ENCODE data around the gene ZRANB1. TPM values are rescaled to one million over a fixed set of nuclear protein-coding genes. Genes with fewer than 3 reads are reported as not detected.

Gene ZRANB1
- total RNA-seq, 1 donor from 2014 or later: 15.0 TPM

DNA sequence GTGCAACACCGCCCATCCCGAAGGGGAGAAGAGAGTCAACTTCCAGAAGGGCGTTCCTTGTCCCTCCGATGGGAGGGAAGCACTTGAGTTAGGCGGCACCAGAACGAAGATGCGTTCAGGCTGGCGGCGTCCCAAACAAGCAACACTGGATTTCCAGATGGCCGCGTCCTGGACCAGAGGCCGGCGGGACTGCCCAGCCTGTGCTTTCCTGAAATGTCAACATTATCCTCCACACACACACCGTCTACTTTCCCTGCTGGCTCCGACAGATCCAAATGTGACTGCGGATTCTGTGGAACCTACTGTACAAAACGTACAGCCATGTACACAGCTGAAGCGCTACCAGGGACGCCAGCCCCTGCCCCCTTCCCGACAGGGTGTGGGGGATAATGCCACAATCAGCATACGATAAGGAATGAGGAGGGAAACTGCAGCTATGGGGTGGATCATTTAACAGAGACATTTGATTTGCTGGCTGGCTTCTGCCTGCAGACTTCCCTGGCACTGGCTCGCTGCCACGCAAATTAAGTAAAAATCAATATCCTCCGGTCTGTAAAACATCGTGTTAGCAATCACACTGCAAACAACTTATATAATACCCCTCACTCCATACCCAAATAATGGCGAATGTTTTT is 82.1 kb downstream of the ZRANB1 start:
- Histone ChIP-seq H3K36me3 (ENCODE audit: control insufficient read depth, insufficient read depth, low read length) (peaks cover 1% of the 10 kb centered on the region), H3K27me3 (ENCODE audit: control insufficient read depth, insufficient read depth, low read length) (no peaks in the 10 kb centered on the region), H3K4me3 (ENCODE audit: low read depth, low read length) (no peak overlapping the region)
- TF ChIP-seq, protein P1, sequence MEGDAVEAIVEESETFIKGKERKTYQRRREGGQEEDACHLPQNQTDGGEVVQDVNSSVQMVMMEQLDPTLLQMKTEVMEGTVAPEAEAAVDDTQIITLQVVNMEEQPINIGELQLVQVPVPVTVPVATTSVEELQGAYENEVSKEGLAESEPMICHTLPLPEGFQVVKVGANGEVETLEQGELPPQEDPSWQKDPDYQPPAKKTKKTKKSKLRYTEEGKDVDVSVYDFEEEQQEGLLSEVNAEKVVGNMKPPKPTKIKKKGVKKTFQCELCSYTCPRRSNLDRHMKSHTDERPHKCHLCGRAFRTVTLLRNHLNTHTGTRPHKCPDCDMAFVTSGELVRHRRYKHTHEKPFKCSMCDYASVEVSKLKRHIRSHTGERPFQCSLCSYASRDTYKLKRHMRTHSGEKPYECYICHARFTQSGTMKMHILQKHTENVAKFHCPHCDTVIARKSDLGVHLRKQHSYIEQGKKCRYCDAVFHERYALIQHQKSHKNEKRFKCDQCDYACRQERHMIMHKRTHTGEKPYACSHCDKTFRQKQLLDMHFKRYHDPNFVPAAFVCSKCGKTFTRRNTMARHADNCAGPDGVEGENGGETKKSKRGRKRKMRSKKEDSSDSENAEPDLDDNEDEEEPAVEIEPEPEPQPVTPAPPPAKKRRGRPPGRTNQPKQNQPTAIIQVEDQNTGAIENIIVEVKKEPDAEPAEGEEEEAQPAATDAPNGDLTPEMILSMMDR (IDR thresholded peaks at IDR 0.05; ENCODE audit: insufficient read depth, low read length, poor library complexity, severe bottlenecking): no peak
- no peak for DNase-seq (ENCODE audit: low read depth)

DNA sequence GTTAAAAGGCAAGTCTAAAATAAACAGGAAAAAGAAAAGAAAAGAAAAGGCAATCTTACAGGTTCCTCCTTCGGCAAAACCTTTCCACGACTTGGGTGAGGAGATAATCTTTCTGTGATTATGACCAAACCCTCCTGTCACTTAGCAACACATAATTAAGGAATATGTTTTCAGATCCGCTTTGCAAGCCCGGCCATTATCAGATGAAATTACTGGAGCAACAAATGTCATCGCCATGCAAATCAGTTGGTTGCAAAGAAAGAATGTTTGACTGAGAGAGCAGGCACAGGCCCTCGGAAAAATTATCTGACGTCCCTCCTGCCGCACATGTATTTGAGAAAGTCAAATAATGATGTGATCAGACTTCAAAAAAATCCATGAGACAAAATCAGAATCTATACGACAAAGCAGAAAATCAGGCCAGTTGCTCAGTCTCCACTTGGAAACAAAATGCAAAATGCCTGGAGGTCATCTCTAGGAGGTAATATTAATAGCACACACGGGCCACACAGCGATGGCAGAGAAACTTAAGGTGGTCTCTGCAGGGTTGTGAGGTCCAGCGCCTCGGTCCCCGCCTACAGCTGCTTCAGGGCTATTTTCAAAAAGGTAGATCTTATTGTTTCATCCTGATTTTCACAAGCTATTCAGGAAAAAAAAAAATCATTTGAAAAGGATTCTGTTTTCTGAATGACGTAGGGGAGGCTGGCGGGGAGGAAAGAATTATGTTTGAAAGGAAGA is 82.7 kb downstream of the ZRANB1 start:
- TF ChIP-seq, protein P1 (IDR thresholded peaks at IDR 0.05; ENCODE audit: insufficient read depth, low read length, poor library complexity, severe bottlenecking): no peak
- no peaks in the 10 kb centered on the region for H3K27me3 ChIP-seq (ENCODE audit: control insufficient read depth, insufficient read depth, low read length)
- no peak overlapping the region for H3K4me3 ChIP-seq (ENCODE audit: low read depth, low read length)
- DNase-seq (ENCODE audit: low read depth): no peak
- peaks cover 1% of the 10 kb centered on the region for H3K36me3 ChIP-seq (ENCODE audit: control insufficient read depth, insufficient read depth, low read length)

DNA sequence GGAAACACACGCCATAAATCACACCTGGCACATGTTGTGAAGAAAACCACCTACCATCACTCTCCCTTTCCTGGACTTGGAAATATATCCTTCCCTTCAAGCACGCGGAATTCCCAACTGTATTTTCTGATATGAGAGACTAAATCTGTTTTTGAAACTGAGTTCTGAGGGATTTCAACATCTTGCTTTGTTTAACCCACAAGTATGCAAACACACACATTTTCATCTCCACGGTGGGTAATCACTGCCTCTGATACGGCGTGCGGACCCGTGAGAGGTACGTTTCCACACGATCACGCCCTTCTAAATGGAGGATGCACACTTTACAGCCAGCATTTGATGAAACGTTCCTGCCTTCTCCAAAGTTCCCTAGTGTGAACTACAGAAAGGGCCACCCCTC is 83.4 kb downstream of the ZRANB1 start:
- Histone ChIP-seq H3K27me3 (ENCODE audit: control insufficient read depth, insufficient read depth, low read length) (no peaks in the 10 kb centered on the region), H3K4me3 (ENCODE audit: low read depth, low read length) (no peak overlapping the region), H3K36me3 (ENCODE audit: control insufficient read depth, insufficient read depth, low read length) (peaks cover 1% of the 10 kb centered on the region)
- DNase-seq (ENCODE audit: low read depth): no peak
- TF ChIP-seq, protein P1 (IDR thresholded peaks at IDR 0.05; ENCODE audit: insufficient read depth, low read length, poor library complexity, severe bottlenecking): no peak

DNA sequence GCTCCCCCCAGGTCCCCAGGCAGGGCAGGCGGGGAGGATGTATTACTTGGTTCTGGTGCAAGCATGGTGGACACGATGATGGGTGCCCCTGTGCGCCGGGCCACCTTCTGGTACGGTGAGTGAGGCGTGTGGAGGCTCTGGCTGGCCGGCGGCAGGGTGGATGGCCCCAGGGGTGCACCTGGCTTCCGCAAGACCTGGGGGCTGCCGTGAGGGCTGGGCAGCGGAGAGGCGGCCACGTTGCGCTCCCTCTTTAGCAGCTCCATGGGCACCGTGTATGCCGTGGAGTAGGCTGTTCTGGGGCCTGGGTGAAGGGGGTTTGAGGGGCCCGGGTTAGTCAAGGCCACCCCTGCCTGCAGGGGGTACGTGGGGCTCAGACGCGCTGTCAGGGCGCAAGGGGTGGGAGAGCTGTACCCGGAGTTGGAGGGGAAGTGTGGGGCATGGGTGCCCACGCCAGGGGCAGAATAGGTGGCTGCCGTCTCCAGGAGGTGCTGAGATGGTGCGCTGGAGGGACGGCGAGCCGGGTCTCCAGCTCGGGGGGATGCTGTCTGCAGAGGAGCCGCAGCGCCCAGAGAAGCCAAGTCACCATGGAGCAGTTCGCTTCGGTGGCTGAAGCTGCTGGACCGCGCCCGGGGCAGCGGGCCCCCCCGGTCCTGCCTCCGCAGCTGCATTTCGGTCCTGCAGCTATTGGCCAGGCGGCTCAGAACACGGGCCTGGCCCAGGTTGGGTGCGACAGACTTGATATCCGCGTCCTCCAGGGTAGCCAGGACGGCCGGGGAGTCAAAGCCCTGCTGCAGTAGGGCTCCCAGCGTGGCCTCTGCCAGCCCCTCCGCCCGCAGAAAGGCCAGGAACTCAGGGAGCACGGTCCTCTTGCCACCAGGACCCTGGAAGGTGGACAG is 84.4 kb downstream of the ZRANB1 start:
- TF ChIP-seq, protein P1 (IDR thresholded peaks at IDR 0.05; ENCODE audit: insufficient read depth, low read length, poor library complexity, severe bottlenecking): no peak
- Histone ChIP-seq H3K27me3 (ENCODE audit: control insufficient read depth, insufficient read depth, low read length) (no peaks in the 10 kb centered on the region), H3K36me3 (ENCODE audit: control insufficient read depth, insufficient read depth, low read length) (no peaks in the 10 kb centered on the region), H3K4me3 (ENCODE audit: low read depth, low read length) (no peak overlapping the region)
- DNase-seq (ENCODE audit: low read depth): no peak

DNA sequence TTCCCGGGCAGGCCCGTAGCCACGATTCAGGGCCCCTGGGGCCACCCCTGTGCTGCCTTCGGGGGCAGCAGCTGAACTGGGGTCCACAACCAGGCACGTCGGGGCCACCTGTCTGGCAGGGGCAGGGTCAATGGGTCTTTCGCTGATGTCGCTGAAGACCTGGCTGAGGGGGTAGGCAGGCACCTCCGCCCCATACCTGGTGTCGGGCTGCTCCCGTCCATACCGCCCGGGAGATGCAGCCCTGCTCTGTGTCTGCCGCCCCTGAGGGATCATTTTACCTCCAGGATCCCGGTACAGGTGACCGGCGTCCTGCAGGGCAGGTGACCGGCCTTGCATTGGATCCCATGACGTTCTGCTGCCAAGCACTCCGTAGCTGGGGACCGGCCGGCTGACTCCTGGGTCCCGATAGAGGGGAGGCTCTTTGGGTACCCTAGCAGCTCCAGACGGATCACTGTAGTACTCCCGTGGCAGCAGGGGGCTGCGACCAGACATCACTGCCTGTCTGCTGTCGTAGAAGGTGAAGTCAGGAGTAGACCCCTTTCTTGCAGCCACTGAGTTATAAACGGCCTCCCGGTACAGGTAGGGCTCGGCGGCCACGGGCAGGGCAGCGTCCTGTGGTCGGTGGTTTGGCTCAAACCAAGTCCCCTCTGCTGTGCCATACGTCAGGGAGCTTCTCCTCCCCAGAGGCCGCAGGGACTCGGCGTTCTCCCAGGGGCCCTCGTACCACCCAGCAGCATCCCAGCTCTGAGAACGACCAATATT is 85.2 kb downstream of the ZRANB1 start:
- Histone ChIP-seq H3K27me3 (ENCODE audit: control insufficient read depth, insufficient read depth, low read length) (no peaks in the 10 kb centered on the region), H3K36me3 (ENCODE audit: control insufficient read depth, insufficient read depth, low read length) (no peaks in the 10 kb centered on the region), H3K4me3 (ENCODE audit: low read depth, low read length) (no peak overlapping the region)
- TF ChIP-seq, protein P1 (IDR thresholded peaks at IDR 0.05; ENCODE audit: insufficient read depth, low read length, poor library complexity, severe bottlenecking): no peak
- DNase-seq (ENCODE audit: low read depth): no peak
